Activated naive CD8-positive, alpha-beta T cell treated with anti-CD3 and anti-CD28 coated beads, Interleukin-2, amount 50 U/mL, for 16 hours (primary cell): ENCODE data around the gene PDE4DIP.
"Not testable (repeated sequence)": the region's sequence is repeated elsewhere in the genome, so short reads cannot be mapped to it uniquely, and the experiment has no call there.

Source experiments
- DNase-seq: peaks from one replicate; pipeline ENCODE4 v3.0.0-alpha.2; 2020; ENCODE audit warnings: low read depth, low spot score

The PDE4DIP gene

DNA sequence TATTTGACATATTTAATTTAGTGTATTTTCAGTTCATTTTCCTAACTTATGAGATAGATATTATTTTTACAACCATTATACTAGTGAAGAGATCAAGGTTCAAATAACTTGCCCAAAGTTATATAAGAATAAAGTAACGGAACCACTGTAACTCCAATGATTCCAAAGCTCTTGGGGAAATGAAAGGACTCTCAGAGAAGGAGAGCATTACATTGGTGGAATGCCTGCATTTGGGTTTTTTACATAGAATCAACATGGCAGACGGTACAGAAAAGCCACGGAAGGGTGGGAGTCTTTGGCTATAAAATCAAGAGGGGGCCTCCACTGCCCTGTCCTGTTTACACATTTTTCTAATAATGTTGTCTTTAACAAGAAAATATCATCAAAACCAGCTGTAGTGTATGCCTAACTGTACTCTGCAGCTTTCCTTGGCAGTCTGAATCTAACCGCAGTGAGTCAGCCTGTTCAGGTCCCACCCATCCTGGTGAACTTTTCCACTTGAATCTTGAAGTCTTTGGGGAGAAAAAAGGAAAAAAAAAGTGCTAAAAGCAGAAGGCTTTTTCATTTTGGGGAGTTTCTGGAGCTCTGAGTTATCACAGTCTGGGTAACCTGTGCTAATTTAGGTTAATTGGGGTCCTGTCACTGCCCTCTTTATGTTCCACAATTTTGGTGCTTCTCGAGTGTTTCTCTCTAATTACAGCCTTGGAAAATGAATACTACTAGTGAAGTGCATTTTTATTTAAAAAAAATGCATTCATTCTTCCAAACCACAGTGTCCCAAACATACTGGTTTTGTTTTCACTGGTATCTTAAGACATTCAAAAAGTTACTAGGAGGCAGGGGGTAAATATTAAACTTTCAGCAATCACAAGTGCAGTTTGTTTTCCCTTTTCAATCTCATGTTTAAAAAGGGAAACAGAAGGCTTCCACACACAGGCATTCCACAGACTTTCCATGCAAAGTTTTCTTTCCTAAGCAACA lies 30.5 kb downstream of the PDE4DIP start:
- not testable (repeated sequence) for DNase-seq

DNA sequence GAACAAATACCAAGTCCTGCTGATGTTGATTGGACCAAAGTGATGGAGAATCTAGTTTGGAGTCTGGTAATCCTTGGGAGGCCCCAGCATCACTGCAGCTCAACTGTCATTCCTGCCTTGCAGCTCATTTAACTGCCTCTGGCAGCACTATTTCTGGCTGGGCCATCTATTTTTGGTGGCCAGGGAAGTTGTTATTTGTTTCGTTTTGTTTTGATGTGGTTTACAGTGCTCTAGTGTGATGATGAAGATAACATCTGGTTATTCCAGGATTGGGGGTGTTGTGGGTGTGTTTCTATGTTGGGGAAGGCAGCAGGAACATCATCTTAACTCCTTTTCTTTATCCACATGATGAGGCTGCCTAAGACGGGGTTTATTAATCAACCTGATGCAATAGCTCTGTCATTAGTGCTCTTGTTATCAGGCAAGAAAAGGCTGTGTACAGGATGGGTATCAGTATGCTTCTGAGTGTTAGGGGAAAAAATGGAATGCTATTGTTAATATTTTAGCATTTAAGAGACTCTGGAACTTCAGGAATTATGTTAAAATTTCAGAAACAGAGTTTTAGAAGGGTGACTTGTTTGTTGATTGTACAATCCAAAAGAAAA lies 35.7 kb downstream of the PDE4DIP start:
- DNase-seq: not testable (repeated sequence)

DNA sequence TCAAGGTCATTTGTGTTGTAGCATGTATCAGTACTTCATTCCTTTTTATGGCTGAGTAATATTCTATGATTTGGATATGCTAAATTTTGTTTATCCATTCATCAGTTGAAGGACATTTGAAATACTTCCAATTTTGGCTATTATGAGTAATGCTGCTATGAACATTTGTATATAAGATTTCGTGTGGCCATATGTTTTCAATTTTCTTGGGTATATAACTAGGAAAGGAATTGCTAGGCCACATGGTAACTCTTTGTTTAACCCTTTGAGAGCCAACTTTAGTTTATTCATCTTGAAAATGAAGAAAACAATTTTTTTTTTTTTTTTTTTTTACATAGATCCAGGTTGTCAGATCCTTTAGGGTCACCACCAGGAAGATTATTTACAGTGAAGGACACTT lies 37.0 kb downstream of the PDE4DIP start:
- DNase-seq: not testable (repeated sequence)

DNA sequence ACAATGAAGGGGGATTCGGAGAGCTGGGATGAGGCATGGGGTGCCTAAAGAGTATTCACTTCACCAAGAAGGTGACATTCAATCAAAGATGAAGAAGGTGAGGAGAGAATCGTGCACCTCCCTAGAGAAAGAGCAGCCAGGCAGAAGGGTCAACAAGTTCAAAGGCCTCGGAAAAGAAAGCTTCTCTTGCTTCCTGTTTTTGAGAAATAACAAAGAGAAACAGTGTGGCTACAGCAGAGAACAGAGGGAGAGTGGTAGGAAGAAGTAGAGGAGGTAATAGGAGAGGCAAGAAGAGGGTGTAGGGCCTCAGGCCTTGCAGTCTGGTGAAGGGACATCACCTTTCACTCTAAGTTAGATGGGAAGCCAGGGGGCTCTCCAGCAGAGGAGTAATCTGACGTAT lies 41.0 kb downstream of the PDE4DIP start:
- DNase-seq: not testable (repeated sequence)

DNA sequence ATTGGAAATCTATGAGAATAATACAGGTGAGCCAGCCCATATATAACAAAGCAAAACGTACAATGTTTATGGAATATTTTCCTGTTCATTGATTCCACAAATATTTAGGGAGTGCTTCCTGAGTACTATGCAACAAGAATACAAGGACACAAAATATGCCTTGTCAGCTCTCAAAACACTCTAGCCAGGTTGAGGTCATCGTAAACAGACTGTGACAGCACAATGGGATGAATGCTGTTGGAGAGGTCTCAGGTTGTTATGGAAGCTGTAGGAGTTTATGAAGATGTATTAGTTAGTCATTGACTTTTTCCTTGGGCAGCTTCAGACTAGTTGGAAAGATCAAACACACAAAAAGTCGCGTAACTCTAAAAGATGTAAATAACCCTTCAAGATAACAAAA lies 42.1 kb downstream of the PDE4DIP start:
- not testable (repeated sequence) for DNase-seq

DNA sequence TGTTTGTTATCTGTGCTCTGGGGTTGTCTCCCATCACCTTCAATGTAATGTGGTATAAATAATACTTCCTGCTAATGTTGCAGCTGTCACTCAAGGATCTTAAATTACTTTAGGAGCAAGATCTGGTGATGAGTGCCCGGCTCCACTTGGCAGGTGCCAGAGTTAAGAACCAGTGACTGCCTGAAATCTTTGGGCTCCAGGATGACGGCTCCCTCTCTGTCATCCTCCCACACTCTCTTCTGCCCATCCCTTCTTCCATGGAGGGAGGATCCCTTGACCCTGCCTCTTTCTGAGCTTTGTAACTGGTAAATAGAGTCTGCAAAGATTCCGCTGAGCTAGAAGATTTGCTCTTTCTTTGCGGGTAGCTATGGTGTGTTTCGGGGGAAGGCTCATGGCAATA lies 44.4 kb downstream of the PDE4DIP start:
- DNase-seq: not testable (repeated sequence)

DNA sequence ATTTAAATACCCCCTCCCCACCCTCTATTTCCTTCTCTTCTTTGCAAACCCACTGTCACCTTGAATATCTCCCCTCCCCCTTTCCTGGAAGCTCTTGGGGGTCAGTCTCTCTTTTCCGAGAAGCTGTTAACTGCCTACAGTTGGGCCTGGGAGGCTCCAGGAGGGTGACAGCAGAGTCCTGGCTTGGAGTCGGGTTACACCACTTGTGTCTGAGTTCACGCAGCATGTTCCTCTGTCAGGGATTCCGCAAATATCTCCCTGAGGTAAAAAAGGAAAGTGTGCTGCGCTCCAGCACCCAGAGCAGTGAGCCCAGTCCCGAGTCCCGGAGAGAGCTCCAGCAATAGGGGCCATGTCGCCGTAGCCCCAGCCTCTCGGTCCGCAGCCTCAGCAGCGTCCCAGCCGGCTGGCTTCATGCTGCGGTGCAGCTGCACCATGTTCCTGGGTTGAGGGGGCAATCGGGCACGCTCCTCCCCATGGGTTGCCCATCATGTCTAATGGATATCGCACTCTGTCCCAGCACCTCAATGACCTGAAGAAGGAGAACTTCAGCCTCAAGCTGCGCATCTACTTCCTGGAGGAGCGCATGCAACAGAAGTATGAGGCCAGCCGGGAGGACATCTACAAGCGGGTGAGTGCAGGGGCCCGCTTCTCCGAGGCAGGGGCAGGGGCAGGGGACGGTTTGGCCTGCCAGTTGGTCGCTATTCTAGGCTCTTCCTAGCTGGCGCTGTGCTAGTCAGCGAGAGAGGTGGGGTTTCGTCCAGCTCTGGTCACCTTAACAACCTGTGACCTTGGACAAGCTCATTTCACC lies 45.2 kb downstream of the PDE4DIP start:
- DNase-seq: not testable (repeated sequence)

DNA sequence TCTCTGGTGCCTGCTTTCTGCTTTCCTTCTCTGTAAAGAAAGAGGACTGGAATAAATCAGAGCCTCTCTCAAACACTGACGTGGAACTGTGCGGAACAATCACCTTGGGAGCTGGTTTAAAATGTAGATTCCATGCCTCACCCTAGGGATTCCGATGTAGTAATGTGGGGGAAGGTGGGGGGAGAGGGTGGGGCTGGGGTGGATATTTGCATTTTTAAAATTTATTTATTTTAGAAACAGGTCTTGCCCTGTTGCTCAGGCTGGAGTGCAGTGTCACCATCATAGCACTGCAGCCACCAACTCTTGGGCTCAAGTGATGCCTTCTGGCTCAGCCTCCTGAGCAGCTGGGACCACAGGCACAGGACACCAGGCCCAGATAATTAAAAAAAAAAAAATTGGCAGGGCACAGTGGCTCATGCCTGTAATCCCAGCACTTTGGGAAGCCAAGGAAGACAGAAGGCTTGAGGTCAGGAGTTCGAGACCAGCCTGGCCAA lies 45.9 kb downstream of the PDE4DIP start:
- not testable (repeated sequence) for DNase-seq

DNA sequence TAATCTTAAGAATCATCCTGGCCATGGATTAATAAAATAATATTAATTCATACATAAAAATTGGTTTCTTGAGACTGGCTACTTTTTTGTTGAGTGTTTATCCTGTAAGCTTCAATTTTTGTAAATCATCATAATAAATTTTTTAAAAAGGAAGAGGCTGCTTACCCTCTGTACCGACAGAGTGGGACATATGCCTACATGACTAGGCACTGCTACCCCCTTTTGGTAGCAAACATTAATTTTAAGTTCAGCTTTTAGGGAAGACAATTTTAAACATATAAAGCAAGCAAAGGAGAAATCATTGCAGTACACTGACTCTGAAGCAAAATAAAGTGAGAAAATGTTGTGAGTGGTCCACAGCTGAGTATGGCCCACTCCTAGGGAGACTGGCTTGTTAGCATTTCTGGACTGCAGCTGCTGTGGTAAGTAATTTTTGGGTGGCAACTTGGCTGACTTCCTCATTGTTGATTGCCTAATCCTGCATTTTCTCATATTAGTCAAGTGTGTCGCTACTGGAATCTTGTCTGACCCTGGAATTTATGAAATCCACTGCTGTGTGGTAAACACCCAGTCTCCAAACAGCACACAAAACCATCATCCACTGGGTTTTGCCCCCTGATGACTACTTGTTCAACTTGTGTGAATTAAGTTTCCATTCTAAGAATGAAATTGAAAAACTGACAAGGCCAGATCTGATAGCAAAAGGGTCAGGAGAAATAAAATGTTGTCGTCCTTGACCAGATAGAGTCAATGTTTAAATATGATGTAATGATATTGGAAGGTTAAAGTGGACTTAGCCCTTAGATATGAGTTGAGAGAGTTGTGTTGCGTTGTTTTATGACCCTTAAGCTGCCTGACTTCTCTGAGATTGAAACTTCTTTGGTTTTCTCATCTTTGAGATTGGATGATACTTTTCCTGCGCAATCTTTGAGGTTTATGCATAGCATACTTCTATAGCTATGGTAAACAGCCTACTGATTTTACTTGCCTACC lies 50.4 kb downstream of the PDE4DIP start:
- DNase-seq: not testable (repeated sequence)

DNA sequence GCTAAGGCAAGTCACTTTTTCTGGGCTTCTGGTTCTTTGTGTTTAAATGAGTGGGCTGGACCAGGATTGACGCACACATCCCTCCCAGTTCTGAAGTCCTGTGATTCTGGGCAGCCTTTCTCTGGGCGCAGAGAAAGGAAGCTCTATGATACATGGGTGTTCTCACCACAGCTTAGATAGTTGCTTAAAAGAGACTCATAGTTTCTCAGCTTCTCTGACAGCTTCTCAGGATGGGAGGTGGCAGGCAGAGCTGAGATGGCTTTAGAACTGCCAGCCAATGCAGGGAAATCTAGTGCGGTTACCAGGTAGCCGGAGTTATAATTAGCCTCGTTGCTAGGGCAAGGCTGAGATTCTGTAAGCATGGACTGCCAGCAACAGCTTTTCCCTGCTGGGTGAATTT lies 55.8 kb downstream of the PDE4DIP start:
- not testable (repeated sequence) for DNase-seq

DNA sequence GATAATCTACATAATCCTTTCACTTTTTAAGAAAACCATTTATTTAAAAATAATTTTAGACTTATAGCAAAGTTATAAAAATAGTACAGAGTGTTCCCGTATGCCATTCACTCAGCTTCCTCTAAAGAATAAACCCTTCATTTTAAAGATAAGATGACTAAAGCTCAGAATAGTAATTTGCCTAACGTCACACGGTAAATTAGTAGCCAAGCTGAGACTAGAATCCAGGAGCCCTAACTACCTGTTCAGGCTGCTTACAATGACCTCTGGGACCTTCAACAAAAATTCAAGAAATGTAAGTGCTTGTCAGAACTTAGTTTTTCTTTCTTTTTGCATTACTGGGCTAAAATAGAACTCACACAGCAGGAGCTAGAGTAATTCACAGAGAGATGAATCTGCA lies 56.5 kb downstream of the PDE4DIP start:
- DNase-seq: not testable (repeated sequence)

DNA sequence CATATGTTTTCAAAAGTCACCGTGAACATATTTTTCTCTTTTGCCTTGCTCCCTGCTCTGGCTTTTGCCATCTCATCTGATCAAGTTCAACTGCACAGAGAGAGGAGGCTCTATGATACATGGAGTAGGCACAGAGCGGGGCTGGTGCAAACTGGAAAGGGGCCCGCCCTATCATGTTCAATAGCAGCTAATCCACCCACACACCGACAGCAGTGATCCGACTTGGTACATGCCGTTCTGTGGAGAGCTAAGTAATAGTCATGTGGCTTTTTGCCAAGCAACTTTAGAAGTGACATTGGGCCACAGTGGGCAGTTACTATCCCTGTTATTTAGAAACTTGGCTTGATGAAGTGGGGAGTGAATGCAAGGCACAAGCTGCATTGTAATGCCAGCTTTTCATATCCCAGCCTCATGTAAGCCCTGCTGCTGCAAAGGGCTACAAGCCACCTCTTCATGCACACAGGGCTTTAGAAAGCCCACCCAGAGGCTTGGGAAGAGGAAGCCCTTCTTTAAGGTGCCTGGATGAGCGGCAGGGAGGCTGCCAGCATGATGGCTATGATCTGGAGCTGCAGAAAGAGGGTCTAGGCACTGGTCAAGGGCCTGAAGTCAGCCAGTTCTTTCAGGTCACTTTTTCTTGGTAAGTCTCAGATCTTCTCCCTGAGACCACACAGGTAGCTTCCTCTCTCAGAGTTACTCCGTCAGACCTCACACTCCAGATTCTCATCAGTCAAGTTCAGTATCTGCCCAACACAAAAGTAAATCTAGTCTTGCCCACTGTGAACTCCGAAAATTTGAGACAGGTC lies 57.1 kb downstream of the PDE4DIP start:
- not testable (repeated sequence) for DNase-seq

- not testable (repeated sequence) for DNase-seq
Measured at GRCh38 chr1:148901953-148902341, 57.7 kb downstream of the PDE4DIP start.

GRCh38 chr1:148909219-148909826 lies 65.1 kb downstream of the PDE4DIP start:
- DNase-seq: not testable (repeated sequence)

DNA sequence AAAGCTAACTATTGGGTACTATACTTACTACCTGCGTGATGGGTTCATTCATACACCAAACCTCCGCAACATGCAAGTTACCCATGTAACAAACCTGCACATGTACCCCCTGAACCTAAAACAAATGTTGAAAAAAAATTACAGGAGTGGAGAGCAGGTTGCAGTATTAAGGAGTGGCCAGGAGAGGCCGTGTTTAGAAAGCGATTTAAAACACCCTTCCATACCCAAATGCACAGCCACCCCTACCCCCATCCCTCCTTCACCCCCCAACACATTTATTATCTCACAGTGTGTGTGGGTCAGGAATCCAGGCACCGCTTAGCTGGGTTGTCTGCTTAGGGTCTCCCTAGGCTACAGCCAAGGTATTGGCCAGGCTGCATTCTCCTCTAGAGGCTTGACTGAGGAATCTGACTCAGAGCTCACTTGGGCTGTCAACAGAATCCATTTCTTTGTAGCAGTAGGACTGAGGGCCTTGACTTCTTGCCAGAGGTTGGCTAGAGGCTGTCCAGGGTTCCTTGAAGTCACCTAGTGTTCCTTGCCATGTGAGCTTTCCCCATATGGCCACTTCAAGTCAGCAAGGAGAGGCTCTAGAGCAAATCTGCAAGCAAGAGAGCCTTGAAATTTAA lies 67.2 kb downstream of the PDE4DIP start:
- DNase-seq: not testable (repeated sequence)

DNA sequence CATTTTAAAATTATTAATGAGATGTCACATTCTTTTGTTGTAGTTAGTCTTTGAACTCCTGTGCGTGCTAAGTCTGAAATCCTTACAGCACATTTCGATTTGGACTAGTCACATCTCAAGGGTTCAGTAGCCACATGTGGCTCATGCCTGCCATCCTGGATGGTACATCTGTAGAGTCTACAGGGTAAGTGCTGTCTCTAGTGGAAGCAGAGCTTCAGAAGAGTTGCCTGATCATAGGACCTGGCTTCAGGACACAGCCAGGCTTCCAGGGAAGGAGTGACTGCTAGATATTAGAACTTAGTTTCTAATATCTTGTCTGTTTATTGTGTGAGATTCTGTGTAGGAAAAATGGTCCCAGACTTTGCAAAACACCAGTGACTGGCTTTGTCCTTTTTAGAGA lies 72.0 kb downstream of the PDE4DIP start:
- DNase-seq: not testable (repeated sequence)

DNA sequence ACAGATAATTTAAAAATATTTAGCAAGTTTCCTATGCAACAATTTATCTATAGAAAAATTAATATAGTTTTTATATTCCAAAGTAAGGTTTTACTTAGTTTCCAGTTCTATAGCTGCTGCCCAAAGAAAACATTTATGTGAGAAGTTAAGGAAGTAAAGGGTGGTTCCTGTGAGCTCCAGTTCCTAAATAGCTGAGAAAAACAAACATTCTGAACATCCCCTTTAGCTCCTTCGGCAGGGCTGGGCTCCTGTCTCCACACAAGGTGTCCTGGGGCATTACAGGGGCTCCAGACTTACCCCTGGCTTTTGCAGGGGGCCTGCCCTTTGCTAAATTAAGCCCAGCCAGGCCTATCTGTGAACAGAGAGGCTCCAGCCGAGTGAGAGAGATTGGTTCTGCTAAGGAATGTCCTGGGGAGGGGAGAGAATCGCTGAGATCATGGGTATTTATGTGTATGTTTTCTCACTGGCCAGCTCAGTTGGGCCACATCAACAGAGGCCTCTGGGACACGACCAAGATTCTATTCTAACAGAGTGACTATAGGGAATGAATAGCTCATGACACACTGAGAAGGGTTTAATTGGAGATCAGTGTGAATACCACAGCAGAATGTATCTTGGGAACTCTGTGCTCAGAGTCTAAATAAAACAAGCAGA lies 72.6 kb downstream of the PDE4DIP start:
- DNase-seq: not testable (repeated sequence)

DNA sequence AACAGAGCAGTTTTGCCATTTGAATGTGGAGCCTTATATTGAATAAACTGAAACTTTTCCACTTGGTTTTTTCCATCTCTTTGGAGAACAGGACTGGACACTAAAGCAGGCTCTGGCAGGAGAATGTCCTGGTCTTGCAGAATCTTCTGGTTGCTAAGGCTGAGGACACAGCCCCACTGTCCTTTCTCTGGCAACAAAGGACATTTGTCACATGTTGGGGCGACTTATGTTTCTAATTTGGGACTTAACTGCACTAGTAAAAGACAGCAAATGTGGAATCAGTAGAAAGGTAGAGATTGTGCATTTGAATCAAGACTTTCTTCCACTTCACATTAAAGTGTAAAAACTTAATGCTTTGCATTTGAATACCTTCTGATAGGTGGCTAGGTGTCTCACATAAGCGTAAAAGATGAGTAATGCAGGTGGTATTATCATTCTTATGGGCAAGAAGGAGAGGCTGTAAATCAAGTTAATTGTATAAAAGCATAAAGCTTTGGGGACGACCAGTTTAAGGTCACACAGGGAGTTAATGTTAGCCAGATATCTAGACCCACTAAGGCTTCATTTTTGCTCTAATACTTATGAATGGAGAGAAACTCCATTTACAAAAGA lies 74.7 kb downstream of the PDE4DIP start:
- not testable (repeated sequence) for DNase-seq
